IMR-90 (cell line): Measurements from ENCODE around the gene TFPI. TPM values are rescaled to one million over a fixed set of nuclear protein-coding genes. Genes with fewer than 3 reads are reported as not detected.

Source experiments
- ATAC-seq: fragments of 200-7000 bp; cut with Tn5 transposase; 2 replicates; pipeline ENCODE4 v1.9.1; 2020; ENCODE audit warnings: low read depth, mild to moderate bottlenecking, moderate library complexity
- BruUV-seq: library from RNA; stranded (reverse); fragments of 400-500 nt; replicated peaks from 2 replicates; lab custom pipeline; 2021; lab: Mats Ljungman, UMichigan
- CTCF ChIA-PET: fragments of 300-600 bp; formaldehyde crosslinking; extraction: SDS; loops from one replicate; lab custom pipeline; 2021; ENCODE audit warnings: antibody characterized with exemption; lab: Yijun Ruan, JAX
- POLR2A ChIA-PET: fragments of 300-600 bp; sonication (Branson Sonifier 250); formaldehyde crosslinking; loops from one replicate; lab custom pipeline; 2022; ENCODE audit warnings: antibody characterized with exemption; ENCODE audit not compliant: unreplicated experiment; lab: Charles Lee
- DNase-seq: peaks from one replicate; pipeline ENCODE4 v3.0.0; 2013
- H2AFZ ChIP-seq: replicated peaks from 2 replicates; pipeline ENCODE3; 2013; ENCODE audit warnings: low read length, mild to moderate bottlenecking; ENCODE audit not compliant: poor library complexity
- H2AK5ac ChIP-seq: 2 replicates; pipeline ENCODE4 v1.6.1; 2013; ENCODE audit warnings: low read depth, low read length, inconsistent platforms
- H2AK9ac ChIP-seq: replicated peaks from 2 replicates; pipeline ENCODE3; 2013; ENCODE audit warnings: mild to moderate bottlenecking, low read depth, low read length, moderate library complexity; ENCODE audit not compliant: poor library complexity
- H2BK120ac ChIP-seq: 2 replicates; pipeline ENCODE4 v1.6.1; 2013; ENCODE audit warnings: low read depth, low read length, inconsistent platforms
- H2BK15ac ChIP-seq: 3 replicates; pipeline ENCODE4 v1.6.1; 2013; ENCODE audit warnings: low read depth, low read length, inconsistent platforms
- H2BK20ac ChIP-seq: 2 replicates; pipeline ENCODE4 v1.6.1; 2013; ENCODE audit warnings: low read depth, mild to moderate bottlenecking, inconsistent platforms, low read length, moderate library complexity
- H2BK5ac ChIP-seq: 2 replicates; pipeline ENCODE4 v1.6.1; 2013; ENCODE audit warnings: mild to moderate bottlenecking, low read depth, low read length, inconsistent platforms; ENCODE audit not compliant: poor library complexity, severe bottlenecking
- H3K14ac ChIP-seq: replicated peaks from 2 replicates; pipeline ENCODE4 v1.6.1; 2013; ENCODE audit warnings: low read depth, low read length, inconsistent platforms
- H3K18ac ChIP-seq: 2 replicates; pipeline ENCODE4 v1.6.1; 2013; ENCODE audit warnings: low read depth, low read length, control low read depth
- H3K23ac ChIP-seq: 2 replicates; pipeline ENCODE4 v1.6.1; 2013; ENCODE audit warnings: low read depth, low read length, inconsistent platforms
- H3K27ac ChIP-seq: 2 replicates; pipeline ENCODE4 v1.5.1; 2013; ENCODE audit warnings: mild to moderate bottlenecking, control low read depth, low read length; ENCODE audit not compliant: insufficient read depth
- H3K27me3 ChIP-seq: 2 replicates; pipeline ENCODE4 v1.6.1; 2013; ENCODE audit warnings: low read length; ENCODE audit not compliant: control insufficient read depth, insufficient read depth
- H3K36me3 ChIP-seq: 2 replicates; pipeline ENCODE4 v1.6.1; 2013; ENCODE audit warnings: low read length, mixed read lengths; ENCODE audit not compliant: control insufficient read depth, insufficient read depth
- H3K4ac ChIP-seq: 2 replicates; pipeline ENCODE4 v1.6.1; 2013; ENCODE audit warnings: low read depth, low read length, inconsistent platforms
- H3K4me1 ChIP-seq: 2 replicates; pipeline ENCODE4 v1.6.1; 2013; ENCODE audit warnings: low read length, mixed read lengths; ENCODE audit not compliant: control insufficient read depth, insufficient read depth
- H3K4me2 ChIP-seq: 2 replicates; pipeline ENCODE4 v1.6.1; 2013; ENCODE audit warnings: low read depth, mild to moderate bottlenecking, control low read depth, low read length, moderate library complexity
- H3K4me3 ChIP-seq: 2 replicates; pipeline ENCODE4 v1.5.1; 2013; ENCODE audit warnings: low read depth, mild to moderate bottlenecking, control low read depth, low read length, moderate library complexity; ENCODE audit not compliant: insufficient read depth
- H3K56ac ChIP-seq: 2 replicates; pipeline ENCODE4 v1.6.1; 2013; ENCODE audit warnings: low read length, inconsistent platforms; ENCODE audit not compliant: insufficient read depth; ENCODE audit errors: extremely low read depth
- H3K79me1 ChIP-seq, 2 experiments: 2 replicates each; pipeline ENCODE4 v1.6.1; 2013; ENCODE audit warnings: low read length in 2 of 2, inconsistent platforms in 1 of 2, low read depth in 1 of 2
- H3K9ac ChIP-seq: 2 replicates; pipeline ENCODE4 v1.6.1; 2013; ENCODE audit warnings: low read depth, low read length, control low read depth
- H3K9me1 ChIP-seq: 2 replicates; pipeline ENCODE4 v1.6.1; 2013; ENCODE audit warnings: low read length, inconsistent platforms; ENCODE audit not compliant: insufficient read depth
- H3K9me3 ChIP-seq: 2 replicates; pipeline ENCODE4 v1.6.1; 2013; ENCODE audit warnings: low read length; ENCODE audit not compliant: control insufficient read depth, insufficient read depth
- H4K20me1 ChIP-seq: 2 replicates; pipeline ENCODE4 v1.6.1; 2013; ENCODE audit warnings: low read length, inconsistent platforms; ENCODE audit not compliant: insufficient read depth
- H4K5ac ChIP-seq: 2 replicates; pipeline ENCODE4 v1.6.1; 2013; ENCODE audit warnings: mild to moderate bottlenecking, low read depth, low read length, control low read depth
- H4K8ac ChIP-seq, 2 experiments: 2 replicates each; pipeline ENCODE4 v1.6.1; 2013; ENCODE audit warnings: low read depth in 2 of 2, low read length in 2 of 2, control low read depth in 1 of 2, inconsistent platforms in 1 of 2
- H4K91ac ChIP-seq: 2 replicates; pipeline ENCODE4 v1.6.1; 2013; ENCODE audit warnings: low read depth, low read length, inconsistent platforms; ENCODE audit not compliant: insufficient read depth
- CHD1 ChIP-seq: IDR thresholded peaks from 2 replicates; pipeline ENCODE4 v1.6.1; 2012; ENCODE audit warnings: low read depth, low read length, improper control_type of control experiment
- FOS ChIP-seq: fragments of 150-350 bp; IDR thresholded peaks from 2 replicates; pipeline ENCODE4 v1.6.1; 2016; ENCODE audit warnings: low read depth, low read length
- MAFK ChIP-seq: IDR thresholded peaks from 2 replicates; pipeline ENCODE4 v1.6.1; 2012; ENCODE audit warnings: low read depth, low read length, improper control_type of control experiment
- MAZ ChIP-seq: IDR thresholded peaks from 2 replicates; pipeline ENCODE4 v1.6.1; 2012; ENCODE audit warnings: low read depth, mild to moderate bottlenecking, low read length, improper control_type of control experiment, moderate library complexity, borderline replicate concordance
- MXI1 ChIP-seq: IDR thresholded peaks from 2 replicates; pipeline ENCODE4 v1.6.1; 2012; ENCODE audit warnings: low read depth, mild to moderate bottlenecking, low read length, moderate library complexity, borderline replicate concordance
- NFE2L2 ChIP-seq: fragments of 150-350 bp; IDR thresholded peaks from 2 replicates; pipeline ENCODE4 v1.6.1; 2016; ENCODE audit warnings: low read depth, mild to moderate bottlenecking, low read length
- POLR2A ChIP-seq: IDR thresholded peaks from 2 replicates; pipeline ENCODE4 v1.6.1; 2012; ENCODE audit warnings: mild to moderate bottlenecking, low read depth, low read length
- RAD21 ChIP-seq: IDR thresholded peaks from 2 replicates; pipeline ENCODE4 v1.6.1; 2012; ENCODE audit warnings: low read length, improper control_type of control experiment
- RCOR1 ChIP-seq: IDR thresholded peaks from 2 replicates; pipeline ENCODE4 v1.6.1; 2012; ENCODE audit warnings: mild to moderate bottlenecking, low read length, improper control_type of control experiment; ENCODE audit not compliant: insufficient replicate concordance
- RFX5 ChIP-seq: IDR thresholded peaks from 2 replicates; pipeline ENCODE4 v1.8.0; 2012; ENCODE audit warnings: low read depth, mild to moderate bottlenecking, low read length, moderate library complexity
- SMC3 ChIP-seq: fragments of 150-350 bp; IDR thresholded peaks from 2 replicates; pipeline ENCODE4 v1.6.1; 2016; ENCODE audit warnings: low read depth, mild to moderate bottlenecking, antibody characterized with exemption, low read length, moderate library complexity
- WGBS, 2 experiments: methylation state at CpG; one replicate each; pipeline versions ENCODE4 v1.1.5 to v1.1.7; 2013; ENCODE audit warnings: missing lambda C conversion rate in 2 of 2; ENCODE audit not compliant: insufficient read length in 1 of 2; ENCODE audit errors: extremely low coverage in 2 of 2; 5-methylcytosine and 5-hydroxymethylcytosine counted together
- dilution Hi-C: fragments of 300-500 bp; cut with HindIII; formaldehyde crosslinking; loops from one replicate; pipeline ENCODE4 v1.14.3; 2018; ENCODE audit warnings: low sequenced_read_pairs; ENCODE audit not compliant: unreplicated experiment
- in situ Hi-C: fragments of 300-500 bp; cut with MboI; formaldehyde crosslinking; loops from 3 replicates; pipeline ENCODE4 v1.14.3; 2019; ENCODE audit warnings: low sequenced_read_pairs, inconsistent platforms, mixed read lengths
- intact Hi-C: fragments of 100-400 bp; cut with micrococcal nuclease; formaldehyde crosslinking; loops from 2 replicates; pipeline ENCODE4 v1.10.0; 2022
- polyA plus RNA-seq, 3 experiments: library from polyadenylated mRNA; depleted of rRNA; stranded (reverse); fragments of >200 nt; gene quantifications; 2 replicates each; pipeline ENCODE4 v1.2.3, GENCODE V29; 2012; ENCODE audit warnings: low replicate concordance in 1 of 3
- total RNA-seq: library from RNA; depleted of rRNA; stranded (reverse); fragments of >200 nt; gene quantifications from 2 replicates; pipeline ENCODE4 v1.2.3, GENCODE V29; 2012
- TF ChIP-seq, protein P1 (sequence below): fragments of 150-350 bp; IDR thresholded peaks from 2 replicates; pipeline ENCODE4 v1.6.1; 2016; ENCODE audit warnings: low read depth, mild to moderate bottlenecking, low read length, moderate library complexity, borderline replicate concordance
- TF ChIP-seq, protein P2 (sequence below): conservative IDR thresholded peaks from 2 replicates; pipeline ENCODE4 v1.5.1; 2012; ENCODE audit warnings: mild to moderate bottlenecking, low read depth, low read length, improper control_type of control experiment
- TF ChIP-seq, protein P3 (sequence below): fragments of 150-350 bp; IDR thresholded peaks from 2 replicates; pipeline ENCODE4 v1.6.1; 2017; ENCODE audit warnings: mild to moderate bottlenecking, antibody characterized with exemption, low read length, low read depth

The TFPI gene
- total and polyA plus RNA-seq, 2 of the 4 experiments (the other 2 are of a cell fraction) = 33.9 to 83.0 TPM

DNA sequence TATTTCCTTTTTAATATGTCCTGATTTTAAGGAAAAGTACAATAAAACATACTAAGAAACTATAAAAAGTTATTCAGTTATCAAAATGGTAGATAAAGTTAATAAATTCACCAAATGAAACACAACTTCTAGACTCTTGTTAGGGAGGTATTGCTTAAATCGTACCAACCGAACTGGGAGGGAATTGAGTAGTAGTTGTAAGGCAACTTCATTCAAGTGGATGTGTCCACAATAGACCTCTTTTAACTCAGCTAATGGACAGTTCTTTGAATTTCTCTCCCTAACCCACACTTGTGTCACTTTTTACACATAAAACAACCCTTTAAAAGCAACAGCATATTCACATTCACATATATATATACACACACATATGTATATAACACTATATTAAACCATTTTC is 57.1 kb downstream of the TFPI start:
- ChIA-PET POLR2A (no interaction called here), CTCF (no interaction called here)
- Histone ChIP-seq H2AK5ac (no peak overlapping the region), H3K18ac (no peak overlapping the region), H3K14ac (no peak overlapping the region), H3K79me1 (peaks cover 7 to 10% of the 10 kb centered on the region in 2 experiments; a peak in 3 of 4 replicates), H4K20me1 (no peaks in the 10 kb centered on the region), H3K4me1 (peaks cover 6% of the 10 kb centered on the region), H2BK5ac (no peak overlapping the region), H2BK20ac (no peak overlapping the region), H3K4me3 (no peak overlapping the region), H3K9me3 (peaks cover 5% of the 10 kb centered on the region; the same call in 1 of the 2 replicates), H3K23ac (no peak overlapping the region), H4K91ac (no peak overlapping the region), H3K4ac (no peak overlapping the region), H2BK120ac (no peak overlapping the region), H3K56ac (no peak overlapping the region), H3K27me3 (no peaks in the 10 kb centered on the region), H3K36me3 (peaks cover 24% of the 10 kb centered on the region), H3K4me2 (no peak overlapping the region), H2AK9ac (no peak overlapping the region), H2AFZ (no peak overlapping the region), H4K5ac (no peak overlapping the region), H3K9ac (no peak overlapping the region), H2BK15ac (no peak overlapping the region), H3K9me1 (no peaks in the 10 kb centered on the region), H4K8ac (no peak overlapping the region), H3K27ac (no peak overlapping the region)
- WGBS, 2 experiments = no CpG with 5 or more reads among the region's 2 CpGs
- TF ChIP-seq, protein P1, sequence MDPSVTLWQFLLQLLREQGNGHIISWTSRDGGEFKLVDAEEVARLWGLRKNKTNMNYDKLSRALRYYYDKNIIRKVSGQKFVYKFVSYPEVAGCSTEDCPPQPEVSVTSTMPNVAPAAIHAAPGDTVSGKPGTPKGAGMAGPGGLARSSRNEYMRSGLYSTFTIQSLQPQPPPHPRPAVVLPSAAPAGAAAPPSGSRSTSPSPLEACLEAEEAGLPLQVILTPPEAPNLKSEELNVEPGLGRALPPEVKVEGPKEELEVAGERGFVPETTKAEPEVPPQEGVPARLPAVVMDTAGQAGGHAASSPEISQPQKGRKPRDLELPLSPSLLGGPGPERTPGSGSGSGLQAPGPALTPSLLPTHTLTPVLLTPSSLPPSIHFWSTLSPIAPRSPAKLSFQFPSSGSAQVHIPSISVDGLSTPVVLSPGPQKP = no peak
- no peak for TF ChIP-seq RFX5
- TF ChIP-seq FOS = no peak
- TF ChIP-seq, protein P2, sequence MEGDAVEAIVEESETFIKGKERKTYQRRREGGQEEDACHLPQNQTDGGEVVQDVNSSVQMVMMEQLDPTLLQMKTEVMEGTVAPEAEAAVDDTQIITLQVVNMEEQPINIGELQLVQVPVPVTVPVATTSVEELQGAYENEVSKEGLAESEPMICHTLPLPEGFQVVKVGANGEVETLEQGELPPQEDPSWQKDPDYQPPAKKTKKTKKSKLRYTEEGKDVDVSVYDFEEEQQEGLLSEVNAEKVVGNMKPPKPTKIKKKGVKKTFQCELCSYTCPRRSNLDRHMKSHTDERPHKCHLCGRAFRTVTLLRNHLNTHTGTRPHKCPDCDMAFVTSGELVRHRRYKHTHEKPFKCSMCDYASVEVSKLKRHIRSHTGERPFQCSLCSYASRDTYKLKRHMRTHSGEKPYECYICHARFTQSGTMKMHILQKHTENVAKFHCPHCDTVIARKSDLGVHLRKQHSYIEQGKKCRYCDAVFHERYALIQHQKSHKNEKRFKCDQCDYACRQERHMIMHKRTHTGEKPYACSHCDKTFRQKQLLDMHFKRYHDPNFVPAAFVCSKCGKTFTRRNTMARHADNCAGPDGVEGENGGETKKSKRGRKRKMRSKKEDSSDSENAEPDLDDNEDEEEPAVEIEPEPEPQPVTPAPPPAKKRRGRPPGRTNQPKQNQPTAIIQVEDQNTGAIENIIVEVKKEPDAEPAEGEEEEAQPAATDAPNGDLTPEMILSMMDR = no peak
- no peak for TF ChIP-seq RAD21
- TF ChIP-seq POLR2A = no peak
- TF ChIP-seq, protein P3, sequence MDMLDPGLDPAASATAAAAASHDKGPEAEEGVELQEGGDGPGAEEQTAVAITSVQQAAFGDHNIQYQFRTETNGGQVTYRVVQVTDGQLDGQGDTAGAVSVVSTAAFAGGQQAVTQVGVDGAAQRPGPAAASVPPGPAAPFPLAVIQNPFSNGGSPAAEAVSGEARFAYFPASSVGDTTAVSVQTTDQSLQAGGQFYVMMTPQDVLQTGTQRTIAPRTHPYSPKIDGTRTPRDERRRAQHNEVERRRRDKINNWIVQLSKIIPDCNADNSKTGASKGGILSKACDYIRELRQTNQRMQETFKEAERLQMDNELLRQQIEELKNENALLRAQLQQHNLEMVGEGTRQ = no peak
- TF ChIP-seq SMC3 = no peak
- no peak for TF ChIP-seq MAZ
- no peak for TF ChIP-seq MAFK
- TF ChIP-seq RCOR1 = no peak
- TF ChIP-seq NFE2L2 = no peak
- TF ChIP-seq CHD1 = no peak
- no peak for TF ChIP-seq MXI1
- DNase-seq (no peak), ATAC-seq (no peak)
- intact Hi-C loops = no loop called here
- dilution Hi-C loops = no loop called here
- in situ Hi-C loops = no loop called here
- no TSS peak for BruUV-seq
